Mesendoderm (in vitro differentiated cells): ENCODE data around the gene ZNF74.
"Not testable (repeated sequence)": the region's sequence is repeated elsewhere in the genome, so short reads cannot be mapped to it uniquely, and the experiment has no call there.

Source experiments
- DNase-seq: peaks from one replicate; pipeline ENCODE4 v3.0.0; 2013
- H2AK5ac ChIP-seq: 2 replicates; pipeline ENCODE4 v1.6.1; 2013; ENCODE audit warnings: low read length, inconsistent platforms
- H2BK120ac ChIP-seq: 2 replicates; pipeline ENCODE4 v1.6.1; 2013; ENCODE audit warnings: low read depth, mild to moderate bottlenecking, low read length, moderate library complexity, mixed read lengths
- H2BK15ac ChIP-seq: replicated peaks from 2 replicates; pipeline ENCODE4 v1.6.1; 2013; ENCODE audit warnings: low read depth, mild to moderate bottlenecking, moderate library complexity
- H2BK5ac ChIP-seq: 2 replicates; pipeline ENCODE4 v1.6.1; 2013; ENCODE audit warnings: low read length, inconsistent platforms
- H3K18ac ChIP-seq: 2 replicates; pipeline ENCODE4 v1.6.1; 2013; ENCODE audit warnings: mild to moderate bottlenecking, low read length, mixed read lengths
- H3K23ac ChIP-seq: one replicate; pipeline ENCODE4 v1.6.1; 2013; ENCODE audit warnings: low read length
- H3K27ac ChIP-seq: 2 replicates; pipeline ENCODE4 v1.5.1; 2013; ENCODE audit warnings: low read depth, mild to moderate bottlenecking, inconsistent platforms, low read length, moderate library complexity
- H3K27me3 ChIP-seq: 2 replicates; pipeline ENCODE4 v1.6.1; 2013; ENCODE audit warnings: low read length, control low read depth, mild to moderate bottlenecking, inconsistent platforms; ENCODE audit not compliant: insufficient read depth, poor library complexity
- H3K36me3 ChIP-seq: 2 replicates; pipeline ENCODE4 v1.6.1; 2013; ENCODE audit warnings: low read length, inconsistent platforms; ENCODE audit not compliant: control insufficient read depth, insufficient read depth
- H3K4ac ChIP-seq: one replicate; pipeline ENCODE4 v1.6.1; 2013; ENCODE audit warnings: low read depth, mild to moderate bottlenecking, low read length, moderate library complexity
- H3K4me1 ChIP-seq: 2 replicates; pipeline ENCODE4 v1.6.1; 2013; ENCODE audit warnings: low read depth, low read length, inconsistent platforms; ENCODE audit not compliant: control insufficient read depth
- H3K4me2 ChIP-seq: 2 replicates; pipeline ENCODE4 v1.6.1; 2013; ENCODE audit warnings: low read length
- H3K4me3 ChIP-seq: 2 replicates; pipeline ENCODE4 v1.5.1; 2013; ENCODE audit warnings: mild to moderate bottlenecking, low read length
- H3K56ac ChIP-seq: one replicate; pipeline ENCODE4 v1.6.1; 2013; ENCODE audit warnings: low read length
- H3K79me1 ChIP-seq: 2 replicates; pipeline ENCODE4 v1.6.1; 2013; ENCODE audit warnings: low read length, inconsistent platforms
- H3K79me2 ChIP-seq: 2 replicates; pipeline ENCODE4 v1.6.1; 2013; ENCODE audit warnings: mild to moderate bottlenecking, low read length; ENCODE audit not compliant: control insufficient read depth, insufficient read depth
- H3K9ac ChIP-seq: 2 replicates; pipeline ENCODE4 v1.6.1; 2013; ENCODE audit warnings: low read length, inconsistent platforms
- H4K5ac ChIP-seq: one replicate; pipeline ENCODE4 v1.6.1; 2013; ENCODE audit warnings: low read length
- H4K8ac ChIP-seq: one replicate; pipeline ENCODE4 v1.6.1; 2013; ENCODE audit warnings: low read depth, mild to moderate bottlenecking, control low read depth, low read length, moderate library complexity
- WGBS: extraction: QIAGEN DNeasy Blood & Tissue Kit; methylation state at CpG from one replicate; pipeline ENCODE4 v1.1.7; 2013; ENCODE audit warnings: low lambda C conversion rate, missing lambda C conversion rate; ENCODE audit not compliant: insufficient coverage; ENCODE audit errors: extremely low coverage; 5-methylcytosine and 5-hydroxymethylcytosine counted together

Gene ZNF74

DNA sequence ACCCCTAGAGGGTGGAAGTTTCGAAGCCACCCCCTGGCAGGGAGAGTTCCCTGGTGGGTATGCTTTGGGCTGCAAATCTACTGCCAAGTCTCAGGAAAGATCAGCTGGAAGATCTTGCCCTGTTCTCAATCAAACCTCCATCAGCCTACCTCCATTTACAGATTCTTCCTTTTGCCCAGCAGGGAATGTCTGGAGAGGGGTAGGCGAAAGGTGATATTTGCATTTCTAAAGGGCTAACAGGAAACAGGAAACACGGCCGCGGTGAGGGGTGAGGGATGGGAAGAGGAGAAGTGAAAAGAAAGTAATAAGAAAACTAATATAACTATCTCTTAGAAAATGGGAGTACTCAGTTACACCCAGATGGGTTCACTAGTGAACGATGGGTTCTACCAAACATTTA, 22.3 kb upstream of the ZNF74 start:
- H3K27ac ChIP-seq, H2AK5ac ChIP-seq, H3K4me2 ChIP-seq, H2BK15ac ChIP-seq, H3K27me3 ChIP-seq, H2BK120ac ChIP-seq, H2BK5ac ChIP-seq, H3K36me3 ChIP-seq, H3K4me1 ChIP-seq, H3K4ac ChIP-seq, H3K56ac ChIP-seq, H3K4me3 ChIP-seq, H4K8ac ChIP-seq, H3K79me2 ChIP-seq, H3K18ac ChIP-seq, DNase-seq, H4K5ac ChIP-seq, H3K9ac ChIP-seq, H3K23ac ChIP-seq, H3K79me1 ChIP-seq: not testable (repeated sequence)
- no CpG with 5 or more reads among the region's 6 CpGs for WGBS

DNA sequence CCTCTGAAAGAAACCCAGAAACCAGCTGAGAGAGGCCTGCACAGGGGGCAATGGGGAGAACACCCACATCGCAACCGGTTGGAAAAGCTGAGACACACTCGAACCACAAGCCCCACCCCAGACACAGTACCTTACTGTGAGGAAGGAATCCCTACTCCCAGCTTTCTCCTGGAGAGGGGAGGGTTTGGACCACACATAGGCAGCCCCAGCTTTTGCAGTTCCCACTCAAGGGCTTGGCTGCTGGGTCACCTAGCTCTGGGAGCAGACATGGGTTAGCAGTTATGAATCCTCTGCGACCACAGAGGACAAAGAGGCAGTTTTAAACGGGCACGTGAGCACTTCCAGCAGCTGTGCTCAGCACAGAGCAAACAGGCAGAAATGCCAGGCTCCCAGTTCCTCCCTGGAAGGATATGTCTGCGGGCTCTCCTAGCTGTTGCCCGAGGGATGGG, 21.5 kb upstream of the ZNF74 start:
- H3K27ac ChIP-seq = peak overlapping the region; percentile 63
- H3K4me3 ChIP-seq, H3K79me1 ChIP-seq, H3K23ac ChIP-seq, H3K4me2 ChIP-seq, H3K79me2 ChIP-seq, H2BK120ac ChIP-seq, H3K4ac ChIP-seq, H3K4me1 ChIP-seq, H3K27me3 ChIP-seq, H2BK15ac ChIP-seq, H3K36me3 ChIP-seq, H4K5ac ChIP-seq, H2AK5ac ChIP-seq, H3K9ac ChIP-seq: not testable (repeated sequence)
- H3K18ac ChIP-seq = peak overlapping the region; percentile 13
- peak overlapping the region; percentile 86 for H4K8ac ChIP-seq
- peak overlapping the region; percentile 73 for H3K56ac ChIP-seq
- DNase-seq = peak; percentile 14
- WGBS = no CpG with 5 or more reads among the region's 8 CpGs
- peak overlapping the region; percentile 80 for H2BK5ac ChIP-seq

DNA sequence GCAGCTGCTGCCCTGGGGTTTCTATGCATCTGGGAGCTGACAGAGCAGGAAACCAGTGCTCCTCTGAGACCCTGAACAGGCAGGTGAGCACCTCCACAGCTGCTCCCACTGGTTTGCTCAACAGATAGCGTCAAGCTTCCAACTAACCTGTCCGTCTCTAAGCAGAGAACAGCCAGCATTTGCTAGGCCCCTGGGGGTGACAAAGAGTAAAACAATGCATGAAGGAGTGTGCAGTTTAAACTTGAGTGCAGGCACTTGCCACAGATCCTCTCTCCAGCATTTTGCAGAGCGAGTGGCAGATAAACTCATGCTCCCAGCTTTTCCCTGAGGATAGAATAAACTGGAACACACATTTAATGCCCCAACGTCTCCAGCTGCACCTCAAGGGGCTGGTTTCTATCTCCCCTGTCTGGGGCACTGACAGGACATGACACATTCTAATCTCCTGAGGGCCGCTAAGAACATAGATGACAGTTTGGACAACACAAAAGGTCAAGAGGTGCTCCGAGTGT, 20.7 kb upstream of the ZNF74 start:
- not testable (repeated sequence) for H3K79me2 ChIP-seq, H2BK120ac ChIP-seq, H4K8ac ChIP-seq, H3K36me3 ChIP-seq, H3K23ac ChIP-seq, H3K27ac ChIP-seq, H2BK5ac ChIP-seq, H2AK5ac ChIP-seq, H3K56ac ChIP-seq, H3K27me3 ChIP-seq, H3K4me2 ChIP-seq, H3K4me1 ChIP-seq, H3K4ac ChIP-seq, H3K79me1 ChIP-seq, H3K4me3 ChIP-seq, H4K5ac ChIP-seq, H2BK15ac ChIP-seq, H3K9ac ChIP-seq
- DNase-seq = peak; percentile 37
- peak overlapping the region; percentile 19 for H3K18ac ChIP-seq
- no CpG with 5 or more reads among the region's 6 CpGs for whole genome bisulfite sequencing

DNA sequence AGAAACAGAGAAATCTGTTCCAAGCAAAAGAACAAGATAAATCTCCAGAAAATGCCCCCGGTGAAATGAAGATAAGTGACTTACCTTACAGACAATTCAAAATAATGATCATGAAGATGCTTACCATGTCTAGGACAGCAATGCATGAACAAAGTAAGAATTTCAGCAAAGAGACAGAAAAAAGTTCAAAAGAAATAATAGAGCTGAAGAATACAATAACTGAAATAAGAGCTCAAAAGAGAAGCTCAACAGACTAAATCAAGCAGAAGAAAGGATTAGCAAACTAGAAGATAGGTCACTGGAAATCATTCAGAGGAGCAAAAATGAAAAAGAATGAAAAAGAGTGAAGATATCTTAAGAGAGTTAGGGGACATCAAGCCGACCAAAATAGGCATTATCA, 19.8 kb upstream of the ZNF74 start:
- H3K4me2 ChIP-seq, H4K5ac ChIP-seq, H3K79me1 ChIP-seq, H3K56ac ChIP-seq, H2AK5ac ChIP-seq, H2BK120ac ChIP-seq, H4K8ac ChIP-seq, DNase-seq, H3K9ac ChIP-seq, H3K79me2 ChIP-seq, H3K27me3 ChIP-seq, H3K18ac ChIP-seq, H3K36me3 ChIP-seq, H3K23ac ChIP-seq, H3K4me1 ChIP-seq, H3K27ac ChIP-seq, H2BK5ac ChIP-seq, H3K4ac ChIP-seq, H3K4me3 ChIP-seq, H2BK15ac ChIP-seq: not testable (repeated sequence)
- WGBS = no CpG with 5 or more reads among the region's 2 CpGs

DNA sequence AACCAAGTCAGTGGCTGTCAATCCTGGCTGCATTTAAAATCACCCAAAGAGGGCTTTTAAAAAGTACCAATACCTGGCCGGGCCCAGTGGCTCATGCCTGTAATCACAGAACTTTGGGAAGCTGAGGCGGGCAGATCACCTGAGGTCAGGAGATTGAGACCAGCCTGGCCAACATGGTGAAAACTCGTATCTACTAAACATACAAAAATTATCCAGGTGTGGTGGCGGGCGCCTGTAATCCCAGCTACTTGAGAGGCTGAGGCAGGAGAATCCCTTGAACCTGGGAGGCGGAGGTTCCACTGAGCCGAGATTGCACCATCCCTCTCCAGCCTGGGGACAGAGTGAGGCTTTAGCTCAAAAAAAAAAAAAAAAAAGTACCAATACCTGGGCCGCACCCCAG, 17.7 kb upstream of the ZNF74 start:
- not testable (repeated sequence) for H3K4me2 ChIP-seq

DNA sequence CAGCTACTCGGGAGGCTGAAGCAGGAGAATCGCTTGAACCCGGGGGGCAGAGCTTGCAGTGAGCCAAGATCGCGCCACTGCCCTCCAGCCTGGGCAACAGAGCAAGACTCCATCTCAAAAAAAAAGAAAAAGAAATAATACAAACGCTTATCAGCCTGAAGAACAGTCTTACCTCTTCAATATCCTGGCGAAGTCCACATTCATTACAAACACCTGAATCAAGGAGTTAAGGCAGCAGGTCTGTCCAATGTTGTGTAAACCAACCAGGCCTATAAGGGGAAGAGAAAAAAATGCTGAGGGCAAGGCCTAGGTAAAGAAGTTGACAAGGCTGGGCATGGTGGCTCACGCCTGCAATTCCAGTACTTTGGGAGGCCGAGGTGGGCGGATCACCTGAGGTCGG, 17.0 kb upstream of the ZNF74 start:
- not testable (repeated sequence) for H4K5ac ChIP-seq, H2BK5ac ChIP-seq, H4K8ac ChIP-seq, H3K4me1 ChIP-seq, H3K79me1 ChIP-seq, H3K27me3 ChIP-seq, DNase-seq, H3K79me2 ChIP-seq, H3K4me2 ChIP-seq, H3K4me3 ChIP-seq, H2BK15ac ChIP-seq, H3K23ac ChIP-seq, H2AK5ac ChIP-seq, H3K4ac ChIP-seq, H3K18ac ChIP-seq, H3K9ac ChIP-seq, H2BK120ac ChIP-seq, H3K56ac ChIP-seq, H3K36me3 ChIP-seq, H3K27ac ChIP-seq
- WGBS = no CpG with 5 or more reads among the region's 11 CpGs

More for the DNA sequence above, 17.7 kb upstream of the ZNF74 start:
- H2BK5ac ChIP-seq, H3K4me3 ChIP-seq, H2AK5ac ChIP-seq, H2BK120ac ChIP-seq, H3K18ac ChIP-seq, H3K27me3 ChIP-seq, H3K36me3 ChIP-seq, H3K79me1 ChIP-seq, H3K23ac ChIP-seq, H3K56ac ChIP-seq, H3K9ac ChIP-seq, H3K79me2 ChIP-seq, H3K27ac ChIP-seq, H3K4me1 ChIP-seq, H4K5ac ChIP-seq, H4K8ac ChIP-seq, DNase-seq, H2BK15ac ChIP-seq: not testable (repeated sequence)
- WGBS = no CpG with 5 or more reads among the region's 8 CpGs
- peak overlapping the region; percentile 16 for H3K4ac ChIP-seq
